Esophagus muscularis mucosa (tissue), 4 donors: ENCODE data around the gene SEMA6A. TPM values are rescaled to one million over a fixed set of nuclear protein-coding genes. Genes with fewer than 3 reads are reported as not detected.

ENCODE experiments used
- DNase-seq: peaks from one replicate; pipeline ENCODE4 v3.0.0-alpha.2; 2017; ENCODE audit errors: extremely low spot score
- H3K27ac ChIP-seq, 4 donors: fragments of 200-600 bp; sonication (generic); replicated peaks in 1 of 4; 1 replicate in 3 of 4; 2 replicates in 1 of 4; pipeline ENCODE4 v1.5.1; 2016 to 2019; ENCODE audit warnings: mild to moderate bottlenecking in 1 of 4
- H3K27me3 ChIP-seq, 4 donors: fragments of 200-600 bp; sonication (generic); one replicate each; pipeline versions ENCODE4 v1.5.1 to v1.6.0; 2016 to 2019
- H3K36me3 ChIP-seq, 4 donors: fragments of 200-600 bp; sonication (generic); one replicate each; pipeline ENCODE4 v1.5.1; 2016 to 2019
- H3K4me1 ChIP-seq, 4 donors: fragments of 200-600 bp; sonication (generic); one replicate each; pipeline ENCODE4 v1.5.1; 2016 to 2019
- H3K4me3 ChIP-seq, 4 donors: fragments of 200-600 bp; sonication (generic); 1 replicate in 2 of 4; 2 replicates in 2 of 4; pipeline ENCODE4 v1.5.1; 2016 to 2019; ENCODE audit warnings: mild to moderate bottlenecking in 4 of 4, moderate library complexity in 1 of 4
- H3K9me3 ChIP-seq, 4 donors: fragments of 200-600 bp; sonication (generic); 1 replicate in 3 of 4; 2 replicates in 1 of 4; pipeline ENCODE4 v1.5.1; 2016 to 2019
- CTCF ChIP-seq, 3 experiments: fragments of 200-600 bp in 2 of 3; fragments of 450-650 bp in 1 of 3; sonication (generic) in 2 of 3; IDR thresholded peaks; one replicate each; pipeline ENCODE4 v1.5.1; 2017 to 2019; ENCODE audit warnings: antibody characterized with exemption in 3 of 3, mild to moderate bottlenecking in 2 of 3, moderate library complexity in 1 of 3
- EP300 ChIP-seq: sonication (generic); formaldehyde crosslinking; IDR thresholded peaks from one replicate; pipeline ENCODE4 v1.6.1; 2017; ENCODE audit warnings: antibody characterized with exemption
- POLR2A ChIP-seq: fragments of 450-650 bp; IDR thresholded peaks from one replicate; pipeline ENCODE4 v1.6.1; 2017; ENCODE audit warnings: antibody characterized with exemption, moderate library complexity, mild to moderate bottlenecking, low read depth
- POLR2AphosphoS5 ChIP-seq, 2 donors: sonication (generic); formaldehyde crosslinking; IDR thresholded peaks; one replicate each; pipeline ENCODE4 v1.6.1; 2017; ENCODE audit warnings: antibody characterized with exemption in 2 of 2
- WGBS: methylation state at CpG from one replicate; pipeline ENCODE4 v1.1.5; 2018; 5-methylcytosine and 5-hydroxymethylcytosine counted together
- intact Hi-C: fragments of 100-400 bp; cut with DNase I; formaldehyde crosslinking; loops from one replicate; pipeline ENCODE4 v1.15.1; 2023
- total RNA-seq, 4 donors: library from RNA; depleted of rRNA; stranded (reverse); fragments of >200 nt; gene quantifications; one replicate each; pipeline versions ENCODE4 v1.1.0 to v1.2.1, GENCODE V29; 2016

SEMA6A gene
- total RNA-seq, 4 donors from 2014 or later = 10.9 to 20.9 (median 14.3) TPM

- no peaks in the 10 kb centered on the region for H3K9me3 ChIP-seq
- no peaks in the 10 kb centered on the region for H3K27me3 ChIP-seq
- H3K4me1 ChIP-seq = peaks cover 17 to 24% (median 21%) of the 10 kb centered on the region in 4 donors
- DNase-seq = no peak
- WGBS = 34% methylated on average over 5 of the region's 5 CpGs
- peaks cover 0 to 4% (median 0%) of the 10 kb centered on the region in 4 donors for H3K36me3 ChIP-seq
- no peak overlapping the region for H3K4me3 ChIP-seq
- no peak for TF ChIP-seq EP300
- no peak for TF ChIP-seq CTCF (IDR thresholded peaks at IDR 0.05)
- TF ChIP-seq POLR2AphosphoS5 (IDR thresholded peaks at IDR 0.05) = no peak
- TF ChIP-seq POLR2A = no peak
- no peak overlapping the region for H3K27ac ChIP-seq
- intact Hi-C loops = no loop called here
Observed at GRCh38 chr5:116453988-116454411, 120.6 kb downstream of the SEMA6A start.

GRCh38 chr5:116452774-116453368 lies 121.8 kb downstream of the SEMA6A start:
- Histone ChIP-seq H3K9me3 (no peaks in the 10 kb centered on the region), H3K4me3 (no peak overlapping the region), H3K36me3 (peaks cover 0 to 4% (median 0%) of the 10 kb centered on the region in 4 donors), H3K27me3 (no peaks in the 10 kb centered on the region), H3K27ac (no peak overlapping the region), H3K4me1 (peaks cover 17 to 24% (median 21%) of the 10 kb centered on the region in 4 donors)
- TF ChIP-seq EP300 (no peak), POLR2A (no peak), CTCF (IDR thresholded peaks at IDR 0.05) (no peak), POLR2AphosphoS5 (IDR thresholded peaks at IDR 0.05) (no peak)
- 100% methylated on average over 2 of the region's 2 CpGs for WGBS
- DNase-seq = no peak
- intact Hi-C loops = no loop called here

- no peak for TF ChIP-seq POLR2AphosphoS5 (IDR thresholded peaks at IDR 0.05)
- TF ChIP-seq CTCF (IDR thresholded peaks at IDR 0.05) = no peak
- no peak for TF ChIP-seq POLR2A
- Histone ChIP-seq H3K27me3 (no peaks in the 10 kb centered on the region), H3K27ac (no peak overlapping the region), H3K4me3 (no peak overlapping the region), H3K9me3 (no peaks in the 10 kb centered on the region), H3K4me1 (peaks cover 17 to 24% (median 21%) of the 10 kb centered on the region in 4 donors), H3K36me3 (peaks cover 0 to 12% (median 9%) of the 10 kb centered on the region in 4 donors)
- WGBS = 92% methylated on average over 3 of the region's 3 CpGs
- intact Hi-C loops = no loop called here
- no peak for DNase-seq
Observed at GRCh38 chr5:116451905-116452450, 122.6 kb downstream of the SEMA6A start.

- intact Hi-C loops = no loop called here
- H3K27ac ChIP-seq = no peak overlapping the region
- TF ChIP-seq CTCF (IDR thresholded peaks at IDR 0.05) (no peak), POLR2AphosphoS5 (IDR thresholded peaks at IDR 0.05) (no peak), POLR2A (no peak), EP300 (no peak)
- 85% methylated on average over 3 of the region's 3 CpGs for WGBS
- H3K4me3 ChIP-seq = no peak overlapping the region
- DNase-seq = no peak
- peaks cover 8 to 21% (median 17%) of the 10 kb centered on the region in 4 donors for H3K36me3 ChIP-seq
- peaks cover 17 to 24% (median 20%) of the 10 kb centered on the region in 4 donors for H3K4me1 ChIP-seq
- H3K9me3 ChIP-seq = no peaks in the 10 kb centered on the region
- no peaks in the 10 kb centered on the region for H3K27me3 ChIP-seq
Observed at GRCh38 chr5:116451066-116451465, 123.6 kb downstream of the SEMA6A start.

GRCh38 chr5:116449458-116449857 lies 125.2 kb downstream of the SEMA6A start:
- 85% methylated on average over 3 of the region's 3 CpGs for WGBS
- TF ChIP-seq CTCF (IDR thresholded peaks at IDR 0.05) (no peak), EP300 (no peak), POLR2AphosphoS5 (IDR thresholded peaks at IDR 0.05) (no peak), POLR2A (no peak)
- no peak for DNase-seq
- Histone ChIP-seq H3K4me3 (no peak overlapping the region), H3K9me3 (no peaks in the 10 kb centered on the region), H3K4me1 (peaks cover 7 to 10% (median 9%) of the 10 kb centered on the region in 4 donors), H3K27ac (no peak overlapping the region), H3K36me3 (peaks cover 11 to 21% (median 18%) of the 10 kb centered on the region in 4 donors), H3K27me3 (no peaks in the 10 kb centered on the region)
- intact Hi-C loops = no loop called here
